GM10248 (cell line): ENCODE measurements around the gene FREY1.

Experiments
- CTCF ChIA-PET: fragments of 300-600 bp; sonication (Branson Sonifier 250); formaldehyde crosslinking; extraction: SDS; loops from one replicate; lab custom pipeline; 2021; ENCODE audit warnings: antibody characterized with exemption; lab: Yijun Ruan, JAX
- POLR2A ChIA-PET: fragments of 350-650 bp; sonication (Branson Sonifier 250); formaldehyde crosslinking; extraction: SDS; loops from one replicate; lab custom pipeline; 2020; ENCODE audit warnings: antibody characterized with exemption; lab: Yijun Ruan, JAX
- DNase-seq: peaks from one replicate; pipeline ENCODE4 v3.0.0; 2012; ENCODE audit errors: extremely low spot score
- CTCF ChIP-seq: IDR thresholded peaks from 2 replicates; pipeline ENCODE4 v1.5.1; 2012; ENCODE audit warnings: mild to moderate bottlenecking, low read depth; ENCODE audit errors: extremely low read depth, missing control alignments, control extremely low read depth

The FREY1 gene

GRCh38 chr11:45884596-45885185, 22.4 kb downstream of the FREY1 start:
- no peak for TF ChIP-seq CTCF
- CTCF ChIA-PET = interaction anchor here (1.9 kb wide), 1 partner anchor 11 kb away, joined by 9 read pairs; no protein-coding TSS in a partner anchor
- POLR2A ChIA-PET = no interaction called here
- DNase-seq = no peak

GRCh38 chr11:45881708-45882368, 25.2 kb downstream of the FREY1 start:
- TF ChIP-seq CTCF = no peak
- ChIA-PET CTCF (interaction anchor here (1.2 to 3.0 kb wide), 4 partner anchors 9 to 110 kb away, joined by 3 to 12 read pairs (median 4); no protein-coding TSS in a partner anchor), POLR2A (no interaction called here)
- DNase-seq = no peak

- POLR2A ChIA-PET = interaction anchor here (1.0 kb wide), 1 partner anchor 34 kb away, joined by 3 read pairs; the partner anchor contains the start of gene CRY2
These were observed 26.1 kb downstream of the FREY1 start for GRCh38 chr11:45880772-45881570.

GRCh38 chr11:45879803-45880686, 27.0 kb downstream of the FREY1 start:
- no peak for DNase-seq
- ChIA-PET POLR2A (interaction anchor here (1.0 kb wide), 1 partner anchor 33 kb away, joined by 3 read pairs; the partner anchor contains the start of gene CRY2), CTCF (interaction anchor here (0.9 to 3.0 kb wide), 2 partner anchors 7 to 8 kb away, joined by 3 to 12 read pairs; no protein-coding TSS in a partner anchor)
- TF ChIP-seq CTCF = no peak

More at GRCh38 chr11:45880772-45881570, 26.1 kb downstream of the FREY1 start:
- TF ChIP-seq CTCF = no peak
- CTCF ChIA-PET = interaction anchor here (1.5 to 3.0 kb wide), 3 partner anchors 8 to 38 kb away, joined by 3 to 12 read pairs (median 5); no protein-coding TSS in a partner anchor
- DNase-seq = no peak

- ChIA-PET POLR2A (no interaction called here), CTCF (interaction anchor here (1.3 to 1.5 kb wide), 2 partner anchors 87 to 106 kb away, joined by 3 to 4 read pairs; no protein-coding TSS in a partner anchor)
- no peak for DNase-seq
- no peak for TF ChIP-seq CTCF
These were observed 29.2 kb downstream of the FREY1 start for GRCh38 chr11:45877845-45878244.
